ENCODE measurements around the gene LUM.

LUM gene

GRCh38 chr12:91111366-91112325 lies at the start of gene LUM:
Gene LUM (minus strand): TSS chr12:91111494. CDS start chr12:91108979, 2,515 bp downstream.
- DNase-seq: no peak

- DNase-seq: no peak
Observed at GRCh38 chr12:91161009-91161408, 49.7 kb upstream of the LUM start.

- no peak for DNase-seq
Observed at GRCh38 chr12:91155990-91156389, 44.7 kb upstream of the LUM start.

GRCh38 chr12:91154131-91154530 lies 42.8 kb upstream of the LUM start:
- no peak for DNase-seq

- DNase-seq: no peak
Observed at GRCh38 chr12:91144053-91144452, 32.8 kb upstream of the LUM start.

- no peak for DNase-seq
Observed at GRCh38 chr12:91143206-91143605, 31.9 kb upstream of the LUM start.

GRCh38 chr12:91142221-91142631 lies 30.9 kb upstream of the LUM start:
- DNase-seq: no peak

GRCh38 chr12:91140026-91140931 lies 29.0 kb upstream of the LUM start:
- DNase-seq: no peak

- no peak for DNase-seq
Observed at GRCh38 chr12:91139286-91139685, 28.0 kb upstream of the LUM start.

- no peak for DNase-seq
Observed at GRCh38 chr12:91138337-91138920, 27.1 kb upstream of the LUM start.

- DNase-seq: no peak
Observed at GRCh38 chr12:91133871-91134270, 22.6 kb upstream of the LUM start.

GRCh38 chr12:91129662-91130362 lies 18.5 kb upstream of the LUM start:
- no peak for DNase-seq

- no peak for DNase-seq
Observed at GRCh38 chr12:91127751-91128150, 16.5 kb upstream of the LUM start.

- no peak for DNase-seq
Observed at GRCh38 chr12:91127306-91127705, 16.0 kb upstream of the LUM start.

- no peak for DNase-seq
Observed at GRCh38 chr12:91126516-91126915, 15.2 kb upstream of the LUM start.

- DNase-seq: no peak
Observed at GRCh38 chr12:91123236-91123916, 12.1 kb upstream of the LUM start.

GRCh38 chr12:91120781-91121180 lies 9.5 kb upstream of the LUM start:
- DNase-seq: no peak

GRCh38 chr12:91119089-91119488 lies 7.8 kb upstream of the LUM start:
- no peak for DNase-seq

GRCh38 chr12:91113621-91114020 lies 2.3 kb upstream of the LUM start:
- no peak for DNase-seq

- DNase-seq: no peak
Observed at GRCh38 chr12:91110311-91110924, 876 bp downstream of the LUM start.

- no peak for DNase-seq
Observed at GRCh38 chr12:91109581-91110310, 1.5 kb downstream of the LUM start.

Data from activated effector memory CD4-positive, alpha-beta T cell treated with Interleukin-2 at 50 U/mL for 16 hours (primary cell).